Measurements from ENCODE around the gene PABPC1L.

GRCh38 chr20:44973053-44973452 lies 63.2 kb downstream of the PABPC1L start:
- TF ChIP-seq, protein P1, sequence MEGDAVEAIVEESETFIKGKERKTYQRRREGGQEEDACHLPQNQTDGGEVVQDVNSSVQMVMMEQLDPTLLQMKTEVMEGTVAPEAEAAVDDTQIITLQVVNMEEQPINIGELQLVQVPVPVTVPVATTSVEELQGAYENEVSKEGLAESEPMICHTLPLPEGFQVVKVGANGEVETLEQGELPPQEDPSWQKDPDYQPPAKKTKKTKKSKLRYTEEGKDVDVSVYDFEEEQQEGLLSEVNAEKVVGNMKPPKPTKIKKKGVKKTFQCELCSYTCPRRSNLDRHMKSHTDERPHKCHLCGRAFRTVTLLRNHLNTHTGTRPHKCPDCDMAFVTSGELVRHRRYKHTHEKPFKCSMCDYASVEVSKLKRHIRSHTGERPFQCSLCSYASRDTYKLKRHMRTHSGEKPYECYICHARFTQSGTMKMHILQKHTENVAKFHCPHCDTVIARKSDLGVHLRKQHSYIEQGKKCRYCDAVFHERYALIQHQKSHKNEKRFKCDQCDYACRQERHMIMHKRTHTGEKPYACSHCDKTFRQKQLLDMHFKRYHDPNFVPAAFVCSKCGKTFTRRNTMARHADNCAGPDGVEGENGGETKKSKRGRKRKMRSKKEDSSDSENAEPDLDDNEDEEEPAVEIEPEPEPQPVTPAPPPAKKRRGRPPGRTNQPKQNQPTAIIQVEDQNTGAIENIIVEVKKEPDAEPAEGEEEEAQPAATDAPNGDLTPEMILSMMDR (IDR thresholded peaks at IDR 0.05), result no peak
- TF ChIP-seq ZFX (IDR thresholded peaks at IDR 0.05; ENCODE audit: borderline replicate concordance), result no peak
